Anterior cingulate cortex (tissue), 58 donors: Measurements from ENCODE around the gene TRIM40.
"Not testable (repeated sequence)": the region's sequence is repeated elsewhere in the genome, so short reads cannot be mapped to it uniquely, and the experiment has no call there.

Source experiments
- DNase-seq, 58 donors: peaks; one replicate each; lab custom pipeline; 2025; lab: John Stamatoyannopoulos, UW

The TRIM40 gene

GRCh38 chr6:30113003-30113759 lies 22.8 kb upstream of the TRIM40 start, which contains the start of gene TRIM31:
TSS of gene TRIM31 (minus strand) at chr6:30113090. CDS start at chr6:30112805, 285 bp downstream.
- DNase-seq, result no peak

- DNase-seq, result no peak
Measured at GRCh38 chr6:30113841-30114240, 22.1 kb upstream of the TRIM40 start.

- no peak for DNase-seq
Measured at GRCh38 chr6:30116724-30117123, 19.2 kb upstream of the TRIM40 start.

GRCh38 chr6:30118691-30119090 lies 17.2 kb upstream of the TRIM40 start:
- not testable (repeated sequence) for DNase-seq

- DNase-seq, result no peak
Measured at GRCh38 chr6:30121446-30122366, 14.2 kb upstream of the TRIM40 start.

- DNase-seq, result no peak
Measured at GRCh38 chr6:30122515-30122914, 13.4 kb upstream of the TRIM40 start.

GRCh38 chr6:30127238-30128093 lies 8.5 kb upstream of the TRIM40 start:
- peak in 1 of 58 donors; percentile 10 for DNase-seq

GRCh38 chr6:30129265-30130178 lies 6.4 kb upstream of the TRIM40 start:
- no peak for DNase-seq

GRCh38 chr6:30130179-30130679 lies 5.7 kb upstream of the TRIM40 start:
- DNase-seq, result no peak

GRCh38 chr6:30130887-30131862 lies 4.8 kb upstream of the TRIM40 start:
- peak in 45 of 58 donors; percentile 1 to 71 (median 28) for DNase-seq

GRCh38 chr6:30131947-30132497 lies 3.9 kb upstream of the TRIM40 start:
- DNase-seq, result no peak

GRCh38 chr6:30135147-30135546 lies 793 bp upstream of the TRIM40 start:
- DNase-seq, result no peak

GRCh38 chr6:30136570-30137286 lies 788 bp downstream of the TRIM40 start:
- DNase-seq, result no peak

- not testable (repeated sequence) for DNase-seq
Measured at GRCh38 chr6:30140240-30140639, 4.3 kb downstream of the TRIM40 start.

- DNase-seq, result no peak
Measured at GRCh38 chr6:30142665-30143064, 6.7 kb downstream of the TRIM40 start.

- no peak for DNase-seq
Measured at GRCh38 chr6:30143780-30144179, 7.8 kb downstream of the TRIM40 start.

- no peak for DNase-seq
Measured at GRCh38 chr6:30144811-30145210, 8.9 kb downstream of the TRIM40 start.
